GM19463 (cell line): ENCODE measurements around the gene FGF14.

Source experiments
- ATAC-seq: cut with Tn5 transposase; IDR thresholded peaks from one replicate; pipeline ENCODE4 v1.9.1; 2021; ENCODE audit warnings: mild to moderate bottlenecking, moderate library complexity; ENCODE audit not compliant: unreplicated experiment

FGF14 gene

GRCh38 chr13:101749584-101749983 lies 652.3 kb downstream of the FGF14 start:
- ATAC-seq: no peak

GRCh38 chr13:101747039-101747438 lies 654.8 kb downstream of the FGF14 start:
- ATAC-seq: no peak

GRCh38 chr13:101746513-101746912 lies 655.3 kb downstream of the FGF14 start:
- ATAC-seq: no peak

GRCh38 chr13:101739382-101740178 lies 662.3 kb downstream of the FGF14 start:
- ATAC-seq: peak; percentile 96

GRCh38 chr13:101738336-101738735 lies 663.5 kb downstream of the FGF14 start:
- ATAC-seq: no peak

- ATAC-seq: no peak
Observed at GRCh38 chr13:101736566-101736965, 665.3 kb downstream of the FGF14 start.

- no peak for ATAC-seq
Observed at GRCh38 chr13:101730420-101731000, 671.3 kb downstream of the FGF14 start.

GRCh38 chr13:101728615-101729014 lies 673.2 kb downstream of the FGF14 start:
- no peak for ATAC-seq

- no peak for ATAC-seq
Observed at GRCh38 chr13:101728021-101728420, 673.8 kb downstream of the FGF14 start.

GRCh38 chr13:101727118-101727517 lies 674.7 kb downstream of the FGF14 start:
- ATAC-seq: no peak

- no peak for ATAC-seq
Observed at GRCh38 chr13:101726681-101727080, 675.2 kb downstream of the FGF14 start.

- no peak for ATAC-seq
Observed at GRCh38 chr13:101718496-101718895, 683.4 kb downstream of the FGF14 start.

GRCh38 chr13:101717353-101717752 lies 684.5 kb downstream of the FGF14 start:
- ATAC-seq: no peak

GRCh38 chr13:101714195-101714594 lies 687.7 kb downstream of the FGF14 start:
- ATAC-seq: no peak

GRCh38 chr13:101712026-101712348 lies 689.9 kb downstream of the FGF14 start:
- ATAC-seq: no peak

- ATAC-seq: no peak
Observed at GRCh38 chr13:101711307-101712025, 690.4 kb downstream of the FGF14 start.

GRCh38 chr13:101709952-101710351 lies 691.9 kb downstream of the FGF14 start:
- ATAC-seq: no peak

- ATAC-seq: no peak
Observed at GRCh38 chr13:101708115-101708514, 693.7 kb downstream of the FGF14 start.

GRCh38 chr13:101707659-101708058 lies 694.2 kb downstream of the FGF14 start:
- ATAC-seq: no peak

- ATAC-seq: no peak
Observed at GRCh38 chr13:101706651-101707050, 695.2 kb downstream of the FGF14 start.

- ATAC-seq: no peak
Observed at GRCh38 chr13:101703838-101704237, 698.0 kb downstream of the FGF14 start.

- no peak for ATAC-seq
Observed at GRCh38 chr13:101703081-101703480, 698.8 kb downstream of the FGF14 start.
